D721Med (cell line): Measurements from ENCODE around the gene FBN1.

Source experiments
- DNase-seq: peaks from one replicate; pipeline ENCODE4 v3.0.0; 2011; ENCODE audit warnings: low spot score; ENCODE audit not compliant: insufficient read length
- FAIRE-seq: peaks from 2 replicates; lab custom pipeline; 2011; peaks lifted over from hg19 to GRCh38; lab: Jason Lieb, UNC
- CTCF ChIP-seq: IDR thresholded peaks from 2 replicates; pipeline ENCODE4 v1.5.1; 2012; ENCODE audit warnings: mild to moderate bottlenecking, control low read depth; ENCODE audit not compliant: insufficient read depth; ENCODE audit errors: missing control alignments

FBN1 gene

GRCh38 chr15:48559285-48559684 is 86.2 kb downstream of the FBN1 start:
- TF ChIP-seq CTCF: no peak
- DNase-seq (no peak), FAIRE-seq (no peak)

DNA sequence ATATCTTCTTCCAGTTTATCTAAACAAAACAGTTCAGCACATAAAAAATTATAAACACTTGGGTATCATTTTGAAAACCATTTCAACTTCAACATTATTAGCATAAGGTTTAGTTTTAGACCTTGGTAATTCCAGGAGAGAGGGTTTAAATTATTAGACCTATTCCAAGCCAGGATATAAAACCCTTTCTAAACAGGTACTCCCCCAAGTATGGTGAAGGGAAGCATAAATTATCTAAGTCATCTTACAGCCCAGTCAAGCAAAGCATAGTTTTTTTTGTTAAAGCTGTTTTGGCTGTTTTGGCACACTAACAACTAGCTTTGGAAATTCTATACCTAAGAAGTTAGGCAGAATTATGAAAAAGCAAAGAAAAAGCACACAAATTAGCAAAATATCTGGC is 87.3 kb downstream of the FBN1 start:
- DNase-seq (no peak), FAIRE-seq (no peak)
- no peak for TF ChIP-seq CTCF

DNA sequence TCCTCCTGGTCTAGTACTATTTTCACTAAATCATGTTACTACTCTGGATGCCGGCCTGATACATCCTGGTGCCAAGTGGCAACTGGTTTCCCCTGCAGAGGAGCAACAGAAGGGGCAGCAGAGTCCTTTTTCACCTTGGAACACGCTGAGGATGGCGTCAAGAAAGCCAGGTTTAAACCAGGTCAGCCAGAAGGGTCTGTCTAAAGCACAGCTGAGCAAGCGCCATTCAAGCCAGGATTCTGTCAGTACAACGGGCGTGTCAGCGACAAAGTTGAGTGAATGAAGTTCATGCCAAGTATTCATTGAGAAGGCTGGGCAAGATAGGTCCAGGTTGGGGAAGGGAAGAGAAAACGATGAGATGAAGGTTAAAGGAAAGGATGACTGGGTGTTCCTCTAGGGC is 88.2 kb downstream of the FBN1 start:
- FAIRE-seq (no peak), DNase-seq (no peak)
- TF ChIP-seq CTCF: no peak

DNA sequence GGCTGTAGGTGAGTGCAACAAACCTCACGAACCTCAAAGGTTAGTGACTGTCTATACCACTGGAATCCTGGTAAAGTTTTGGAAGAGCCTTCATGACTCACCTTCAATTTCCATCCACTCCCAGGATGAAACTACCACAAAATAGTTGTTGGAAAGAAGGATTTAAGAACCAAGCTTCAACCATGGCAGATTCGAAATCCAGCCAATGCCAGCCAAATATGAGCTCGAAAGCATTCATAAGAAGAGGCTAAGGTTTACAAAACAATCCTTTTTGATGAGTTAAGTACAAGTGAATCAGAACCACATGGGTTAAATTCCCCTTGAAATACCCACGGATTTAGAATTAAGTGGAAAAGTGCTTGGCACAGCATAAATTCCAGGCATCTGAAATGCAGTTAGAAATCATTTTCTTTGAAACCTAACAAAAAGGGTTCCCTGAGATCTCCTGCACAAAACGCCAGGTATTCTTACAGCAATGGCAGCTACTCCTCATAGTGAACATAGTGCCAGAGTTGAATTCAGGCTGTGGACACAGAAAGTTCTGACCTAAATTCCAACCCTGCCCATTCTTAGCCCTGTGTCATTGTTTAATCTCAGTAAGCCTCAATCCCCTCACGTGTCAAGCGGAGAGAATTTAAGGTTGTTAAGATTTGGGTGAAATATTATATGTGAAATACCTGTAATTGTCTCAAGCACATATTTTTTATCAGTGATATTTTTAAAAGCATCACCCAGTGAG is 89.2 kb downstream of the FBN1 start:
- FAIRE-seq: no peak
- no peak for TF ChIP-seq CTCF
- DNase-seq: no peak

- DNase-seq (no peak), FAIRE-seq (no peak)
These were observed 90.1 kb downstream of the FBN1 start for GRCh38 chr15:48555241-48555881.

DNA sequence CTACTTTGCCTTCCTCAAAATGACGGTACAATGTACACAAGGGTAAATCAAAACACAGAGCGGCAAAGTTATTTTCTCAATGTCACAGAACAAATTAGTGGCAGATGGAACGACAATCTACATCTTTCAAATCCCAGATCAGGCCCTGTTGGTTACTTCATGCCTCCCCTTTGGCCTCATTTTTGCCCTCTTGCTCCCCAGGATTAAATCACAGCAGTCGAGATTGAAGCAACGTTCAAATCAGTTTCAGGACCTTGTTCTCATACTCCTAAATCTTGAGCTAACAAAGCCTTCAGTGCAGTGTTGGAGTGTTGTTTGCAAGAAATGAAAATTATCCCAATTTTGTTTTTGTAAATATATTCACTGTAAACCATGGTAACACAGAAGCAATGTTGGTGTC is 91.4 kb downstream of the FBN1 start:
- DNase-seq: no peak
- no peak for FAIRE-seq
- TF ChIP-seq CTCF: no peak

More at GRCh38 chr15:48555241-48555881, 90.1 kb downstream of the FBN1 start:
- no peak for TF ChIP-seq CTCF

DNA sequence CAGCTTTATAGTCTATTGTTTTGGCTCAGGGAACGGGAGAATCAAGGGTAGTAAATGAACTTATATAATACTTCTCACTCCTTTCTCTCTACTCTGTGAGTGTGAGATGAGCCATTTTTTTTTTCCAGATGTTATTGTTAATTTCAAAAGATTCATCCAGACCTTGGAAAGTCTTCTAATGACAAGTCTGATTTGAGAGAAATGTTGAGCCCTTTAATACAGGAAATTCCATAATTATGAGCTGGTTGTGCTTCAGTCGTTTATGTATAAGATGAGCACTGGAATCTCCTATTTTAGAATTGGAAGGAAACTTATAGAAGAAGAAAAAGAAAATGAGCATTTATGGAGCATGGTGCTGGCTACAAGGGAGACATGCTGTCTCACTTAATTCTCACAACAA is 92.0 kb downstream of the FBN1 start:
- no peak for FAIRE-seq
- no peak for TF ChIP-seq CTCF
- DNase-seq: no peak
